Endodermal cell (in vitro differentiated cells): ENCODE results near the gene NCOA3. TPM values are rescaled to one million over a fixed set of nuclear protein-coding genes. Genes with fewer than 3 reads are reported as not detected.

Source experiments
- DNase-seq: peaks from one replicate; pipeline ENCODE4 v3.0.0-alpha.2; 2017
- H3K27ac ChIP-seq: 2 replicates; pipeline ENCODE4 v1.5.1; 2013; ENCODE audit warnings: mild to moderate bottlenecking, low read depth, low read length, moderate library complexity
- H3K27me3 ChIP-seq: 2 replicates; pipeline ENCODE4 v1.6.1; 2013; ENCODE audit warnings: mild to moderate bottlenecking, low read length, moderate library complexity; ENCODE audit not compliant: insufficient read depth, control insufficient read depth, poor library complexity, severe bottlenecking
- H3K36me3 ChIP-seq: 2 replicates; pipeline ENCODE4 v1.7.0; 2013; ENCODE audit warnings: mild to moderate bottlenecking, low read length, moderate library complexity; ENCODE audit not compliant: control insufficient read depth, insufficient read depth
- H3K4me1 ChIP-seq: one replicate; pipeline ENCODE4 v1.7.0; 2013; ENCODE audit warnings: low read length; ENCODE audit not compliant: control insufficient read depth, insufficient read depth
- H3K4me3 ChIP-seq: 2 replicates; pipeline ENCODE4 v1.5.1; 2013; ENCODE audit warnings: mild to moderate bottlenecking, low read length, moderate library complexity
- H3K9ac ChIP-seq: 2 replicates; pipeline ENCODE4 v1.6.1; 2013; ENCODE audit warnings: mild to moderate bottlenecking, low read length, moderate library complexity; ENCODE audit not compliant: poor library complexity, severe bottlenecking; ENCODE audit errors: extremely low read depth
- H3K9me3 ChIP-seq: 2 replicates; pipeline ENCODE4 v1.6.1; 2013; ENCODE audit warnings: mild to moderate bottlenecking, low read length, moderate library complexity; ENCODE audit not compliant: control insufficient read depth
- H3K27ac Mint-ChIP-seq: 2 replicates; pipeline ENCODE4 v1.8.0; 2020; ENCODE audit warnings: mixed read lengths
- H3K27me3 Mint-ChIP-seq: 2 replicates; pipeline ENCODE4 v1.8.0; 2021; ENCODE audit warnings: mild to moderate bottlenecking, mixed read lengths; ENCODE audit not compliant: insufficient read depth
- H3K36me3 Mint-ChIP-seq: 2 replicates; pipeline ENCODE4 v1.8.0; 2020; ENCODE audit warnings: low read depth, mixed read lengths
- H3K4me1 Mint-ChIP-seq: 2 replicates; pipeline ENCODE4 v1.8.0; 2020; ENCODE audit warnings: mixed read lengths
- H3K4me3 Mint-ChIP-seq: 2 replicates; pipeline ENCODE4 v1.8.0; 2020; ENCODE audit warnings: mild to moderate bottlenecking, moderate library complexity, mixed read lengths
- H3K9me3 Mint-ChIP-seq: 2 replicates; pipeline ENCODE4 v1.8.0; 2020; ENCODE audit warnings: mild to moderate bottlenecking, mixed read lengths
- CTCF ChIP-seq: fragments of 200-600 bp; sonication (generic); conservative IDR thresholded peaks from 2 replicates; pipeline ENCODE4 v1.5.0; 2021; ENCODE audit warnings: antibody characterized with exemption, mild to moderate bottlenecking
- WGBS, 2 experiments: methylation state at CpG; one replicate each; pipeline versions ENCODE4 v1.1.5 to v1.1.7; 2013; ENCODE audit warnings: missing lambda C conversion rate in 2 of 2, mixed read lengths in 1 of 2; ENCODE audit not compliant: insufficient coverage in 1 of 2, insufficient read length in 1 of 2; 5-methylcytosine and 5-hydroxymethylcytosine counted together
- total RNA-seq, 2 donors: library from RNA; stranded (reverse); fragmentation: NEBNext Ultra II Directional in 1 of 2; extraction: Animal tissue kit (Norgen Biotek cat#: 25700) in 1 of 2; gene quantifications; 2 replicates in 1 of 2; 3 replicates in 1 of 2; pipeline ENCODE4 v1.2.1, GENCODE V29; 2021

Gene NCOA3
- total RNA-seq, 2 donors from 2014 or later = 38.6 TPM

GRCh38 chr20:47706345-47706744, 204.7 kb downstream of the NCOA3 start:
- peaks cover 30% of the 10 kb centered on the region for H3K36me3 Mint-ChIP-seq
- no peaks in the 10 kb centered on the region for H3K9me3 Mint-ChIP-seq
- TF ChIP-seq CTCF = no peak

More at GRCh38 chr20:47706345-47706744, 204.7 kb downstream of the NCOA3 start:
- no peak overlapping the region for H3K4me3 ChIP-seq
- peaks cover 48% of the 10 kb centered on the region for H3K36me3 ChIP-seq
- no peaks in the 10 kb centered on the region for H3K4me1 ChIP-seq
- H3K9ac ChIP-seq = no peak overlapping the region
- WGBS, 2 experiments = 96 to 100% methylated on average over 3 to 5 of the region's 5 CpGs
- Mint-ChIP-seq H3K4me1 (peaks cover 11% of the 10 kb centered on the region), H3K27me3 (no peaks in the 10 kb centered on the region), H3K27ac (no peak overlapping the region), H3K4me3 (no peak overlapping the region)
- no peak overlapping the region for H3K27ac ChIP-seq
- DNase-seq = no peak
- H3K9me3 ChIP-seq = no peaks in the 10 kb centered on the region
- no peaks in the 10 kb centered on the region for H3K27me3 ChIP-seq

Other genes starting within 250 kb of the NCOA3 start
- gene ZMYND8, start 145.2 kb upstream of the NCOA3 start, total RNA-seq = 10 to 100 TPM; 85.0 to 99.9 TPM